Kidney epithelial cell (primary cell): ENCODE measurements around the gene EXOC6B. TPM values are rescaled to one million over a fixed set of nuclear protein-coding genes. Genes with fewer than 3 reads are reported as not detected.

ENCODE experiments used
- DNase-seq: peaks from one replicate; pipeline ENCODE4 v3.0.0-alpha.2; 2010; ENCODE audit warnings: low read depth
- H3K27me3 ChIP-seq: 2 replicates; pipeline ENCODE4 v1.6.0; 2011; ENCODE audit warnings: low read length; ENCODE audit not compliant: control insufficient read depth, insufficient read depth
- H3K36me3 ChIP-seq: 2 replicates; pipeline ENCODE4 v1.5.1; 2011; ENCODE audit warnings: low read length; ENCODE audit not compliant: control insufficient read depth, insufficient read depth
- H3K4me3 ChIP-seq: 2 replicates; pipeline ENCODE4 v1.5.1; 2011; ENCODE audit warnings: low read depth, mild to moderate bottlenecking, control low read depth, low read length
- total RNA-seq: library from RNA; depleted of rRNA; stranded (reverse); fragments of >200 nt; gene quantifications from 2 replicates; pipeline ENCODE4 v1.2.3, GENCODE V29; 2015
- TF ChIP-seq, protein P1 (sequence below): IDR thresholded peaks from 2 replicates; pipeline ENCODE4 v1.5.1; 2011; ENCODE audit warnings: mild to moderate bottlenecking, moderate library complexity, low read length, control low read depth, inconsistent platforms; ENCODE audit not compliant: insufficient read depth, poor library complexity, severe bottlenecking

EXOC6B gene
- total RNA-seq, 1 donor from 2014 or later: 21.8 TPM

DNA sequence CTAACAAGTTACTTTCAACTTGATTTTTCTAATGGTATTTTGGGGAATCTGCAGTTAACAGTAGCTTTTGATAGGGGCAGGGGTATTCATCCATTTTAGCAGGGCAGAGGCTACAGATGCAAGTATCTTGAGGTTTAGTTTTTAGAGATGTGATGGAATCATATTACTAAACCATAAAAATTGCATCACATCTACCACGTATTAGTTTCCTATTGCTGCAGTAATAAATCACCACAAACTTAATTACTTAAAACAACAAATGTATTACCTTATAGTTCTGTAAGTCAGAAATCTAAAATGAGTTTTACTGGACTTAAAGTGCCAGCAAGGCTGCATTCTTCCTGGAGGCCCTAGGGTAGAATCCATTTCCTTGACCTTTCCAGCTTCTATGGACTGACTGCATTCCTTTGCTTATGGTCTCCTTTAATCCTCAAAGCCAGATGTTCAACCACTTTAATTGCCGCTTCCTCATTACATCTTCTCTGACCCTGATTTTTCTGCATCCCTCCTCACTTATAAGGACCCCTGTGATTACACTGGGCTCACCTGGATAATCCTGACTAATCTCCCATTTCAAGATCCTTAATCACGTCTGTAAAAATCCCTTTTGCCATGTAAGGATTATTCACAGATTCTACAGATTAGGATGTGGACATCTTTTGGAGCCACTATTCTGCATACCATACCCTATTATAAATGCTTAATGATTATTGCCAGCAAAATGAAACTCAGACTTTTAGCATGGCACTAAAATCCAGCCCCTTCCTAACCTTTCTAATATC lies 21.9 kb upstream of the EXOC6B start:
- no peak for DNase-seq
- TF ChIP-seq, protein P1, sequence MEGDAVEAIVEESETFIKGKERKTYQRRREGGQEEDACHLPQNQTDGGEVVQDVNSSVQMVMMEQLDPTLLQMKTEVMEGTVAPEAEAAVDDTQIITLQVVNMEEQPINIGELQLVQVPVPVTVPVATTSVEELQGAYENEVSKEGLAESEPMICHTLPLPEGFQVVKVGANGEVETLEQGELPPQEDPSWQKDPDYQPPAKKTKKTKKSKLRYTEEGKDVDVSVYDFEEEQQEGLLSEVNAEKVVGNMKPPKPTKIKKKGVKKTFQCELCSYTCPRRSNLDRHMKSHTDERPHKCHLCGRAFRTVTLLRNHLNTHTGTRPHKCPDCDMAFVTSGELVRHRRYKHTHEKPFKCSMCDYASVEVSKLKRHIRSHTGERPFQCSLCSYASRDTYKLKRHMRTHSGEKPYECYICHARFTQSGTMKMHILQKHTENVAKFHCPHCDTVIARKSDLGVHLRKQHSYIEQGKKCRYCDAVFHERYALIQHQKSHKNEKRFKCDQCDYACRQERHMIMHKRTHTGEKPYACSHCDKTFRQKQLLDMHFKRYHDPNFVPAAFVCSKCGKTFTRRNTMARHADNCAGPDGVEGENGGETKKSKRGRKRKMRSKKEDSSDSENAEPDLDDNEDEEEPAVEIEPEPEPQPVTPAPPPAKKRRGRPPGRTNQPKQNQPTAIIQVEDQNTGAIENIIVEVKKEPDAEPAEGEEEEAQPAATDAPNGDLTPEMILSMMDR: no peak
- Histone ChIP-seq H3K36me3 (no peaks in the 10 kb centered on the region), H3K27me3 (no peaks in the 10 kb centered on the region), H3K4me3 (no peak overlapping the region)

GRCh38 chr2:72846171-72847095 lies 20.6 kb upstream of the EXOC6B start:
- Histone ChIP-seq H3K27me3 (no peaks in the 10 kb centered on the region), H3K36me3 (no peaks in the 10 kb centered on the region), H3K4me3 (no peak overlapping the region)
- TF ChIP-seq, protein P1: no peak
- DNase-seq: no peak

DNA sequence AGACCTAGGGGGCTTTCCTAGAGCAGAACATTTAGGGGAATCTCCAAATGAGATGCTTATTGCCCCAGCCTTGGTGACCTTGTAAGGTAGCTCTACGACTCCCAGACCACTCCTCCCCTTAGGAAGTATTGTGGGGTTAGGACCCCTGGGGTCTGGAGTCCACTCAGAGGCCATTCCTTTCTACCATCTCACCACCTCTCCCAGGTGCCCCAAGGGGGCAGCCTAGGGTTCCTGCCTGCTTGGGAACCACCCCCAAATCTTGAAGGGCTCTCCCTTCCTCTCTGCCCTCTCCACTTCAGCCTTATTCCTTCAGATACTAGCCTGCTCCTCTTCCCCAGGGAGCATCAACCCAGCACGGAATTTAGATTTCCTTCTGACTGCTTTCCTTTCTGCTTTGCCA lies 17.5 kb upstream of the EXOC6B start:
- Histone ChIP-seq H3K4me3 (no peak overlapping the region), H3K36me3 (no peaks in the 10 kb centered on the region), H3K27me3 (no peaks in the 10 kb centered on the region)
- no peak for DNase-seq
- TF ChIP-seq, protein P1: no peak

- no peak for DNase-seq
- Histone ChIP-seq H3K4me3 (no peak overlapping the region), H3K36me3 (no peaks in the 10 kb centered on the region), H3K27me3 (no peaks in the 10 kb centered on the region)
- TF ChIP-seq, protein P1: no peak
Observed at GRCh38 chr2:72841462-72842125, 15.8 kb upstream of the EXOC6B start.

- DNase-seq: no peak
- Histone ChIP-seq H3K36me3 (no peaks in the 10 kb centered on the region), H3K4me3 (no peak overlapping the region), H3K27me3 (no peaks in the 10 kb centered on the region)
- TF ChIP-seq, protein P1: no peak
Observed at GRCh38 chr2:72840066-72840465, 14.2 kb upstream of the EXOC6B start.
